Ishikawa (cell line): ENCODE results near the gene ERVMER34-1.

Source experiments
- CEBPB ChIP-seq: IDR thresholded peaks from 2 replicates; pipeline ENCODE4 v1.6.1; 2012
- CREB1 ChIP-seq: IDR thresholded peaks from 2 replicates; pipeline ENCODE4 v1.6.1; 2012; ENCODE audit warnings: low read depth
- EGR1 ChIP-seq: IDR thresholded peaks from 2 replicates; pipeline ENCODE4 v1.6.1; 2012
- EP300 ChIP-seq: IDR thresholded peaks from 2 replicates; pipeline ENCODE4 v1.6.1; 2012; ENCODE audit warnings: borderline replicate concordance
- FOXM1 ChIP-seq: IDR thresholded peaks from 2 replicates; pipeline ENCODE4 v1.6.1; 2012; ENCODE audit warnings: low read depth, borderline replicate concordance
- NFIC ChIP-seq: IDR thresholded peaks from 2 replicates; pipeline ENCODE4 v1.6.1; 2012
- RAD21 ChIP-seq: IDR thresholded peaks from 2 replicates; pipeline ENCODE4 v1.6.1; 2012; ENCODE audit warnings: low read depth
- TAF1 ChIP-seq: IDR thresholded peaks from 2 replicates; pipeline ENCODE4 v1.6.1; 2012; ENCODE audit warnings: low read depth, mild to moderate bottlenecking
- TCF12 ChIP-seq: IDR thresholded peaks from 2 replicates; pipeline ENCODE4 v1.6.1; 2012; ENCODE audit warnings: low read depth
- TEAD4 ChIP-seq: IDR thresholded peaks from 2 replicates; pipeline ENCODE4 v1.6.1; 2012
- YY1 ChIP-seq: IDR thresholded peaks from 2 replicates; pipeline ENCODE4 v1.6.1; 2012; ENCODE audit warnings: low read depth
- ZBTB7A ChIP-seq: IDR thresholded peaks from 2 replicates; pipeline ENCODE4 v1.6.1; 2012; ENCODE audit warnings: low read depth
- TF ChIP-seq, protein P1 (sequence below): IDR thresholded peaks from 2 replicates; pipeline ENCODE4 v1.6.1; 2012; ENCODE audit warnings: low read depth, mild to moderate bottlenecking
- TF ChIP-seq, protein P2 (sequence below): IDR thresholded peaks from 2 replicates; pipeline ENCODE4 v1.6.1; 2012
- TF ChIP-seq, protein P3 (sequence below): IDR thresholded peaks from 2 replicates; pipeline ENCODE4 v1.6.1; 2012

The ERVMER34-1 gene, protein sequence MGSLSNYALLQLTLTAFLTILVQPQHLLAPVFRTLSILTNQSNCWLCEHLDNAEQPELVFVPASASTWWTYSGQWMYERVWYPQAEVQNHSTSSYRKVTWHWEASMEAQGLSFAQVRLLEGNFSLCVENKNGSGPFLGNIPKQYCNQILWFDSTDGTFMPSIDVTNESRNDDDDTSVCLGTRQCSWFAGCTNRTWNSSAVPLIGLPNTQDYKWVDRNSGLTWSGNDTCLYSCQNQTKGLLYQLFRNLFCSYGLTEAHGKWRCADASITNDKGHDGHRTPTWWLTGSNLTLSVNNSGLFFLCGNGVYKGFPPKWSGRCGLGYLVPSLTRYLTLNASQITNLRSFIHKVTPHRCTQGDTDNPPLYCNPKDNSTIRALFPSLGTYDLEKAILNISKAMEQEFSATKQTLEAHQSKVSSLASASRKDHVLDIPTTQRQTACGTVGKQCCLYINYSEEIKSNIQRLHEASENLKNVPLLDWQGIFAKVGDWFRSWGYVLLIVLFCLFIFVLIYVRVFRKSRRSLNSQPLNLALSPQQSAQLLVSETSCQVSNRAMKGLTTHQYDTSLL

DNA sequence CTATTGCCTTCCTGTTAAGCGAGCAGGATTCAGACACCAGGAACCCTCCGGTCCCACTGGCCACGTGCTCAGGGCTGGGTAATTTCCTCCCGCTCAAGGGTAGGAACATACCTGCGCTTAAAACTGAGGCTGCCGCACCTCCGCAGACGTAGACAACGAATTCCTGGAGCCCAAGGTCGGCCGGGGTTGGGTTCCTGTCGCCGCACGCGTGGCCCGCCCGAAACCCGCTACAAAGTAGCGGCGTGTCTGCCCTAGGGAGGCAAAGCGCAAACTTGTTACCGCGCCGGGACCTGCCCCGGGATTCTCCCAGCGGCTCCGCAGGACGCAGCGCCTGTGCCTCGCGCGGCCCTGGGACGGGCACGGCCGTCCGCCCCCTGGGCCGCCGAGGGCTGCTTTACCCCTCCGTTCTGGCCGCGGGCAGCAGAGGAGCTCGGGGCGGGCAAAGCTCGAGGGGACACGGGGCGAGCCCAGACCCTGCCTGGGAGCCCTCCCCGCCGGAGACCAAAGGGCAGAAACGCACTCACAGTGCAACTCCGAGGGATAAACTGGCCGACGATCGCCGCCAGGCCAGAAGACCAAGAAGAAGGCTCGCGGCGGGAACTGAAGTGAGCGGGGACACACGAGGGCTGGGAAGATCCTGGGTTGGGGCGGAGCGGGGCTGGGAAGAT is at the start of gene ERVMER34-1:
ERVMER34-1 (minus strand) TSS at position 607 of the 668 bp plus-strand sequence. CDS start 5,905 bp downstream, outside the sequence.
- TF ChIP-seq, protein P1, sequence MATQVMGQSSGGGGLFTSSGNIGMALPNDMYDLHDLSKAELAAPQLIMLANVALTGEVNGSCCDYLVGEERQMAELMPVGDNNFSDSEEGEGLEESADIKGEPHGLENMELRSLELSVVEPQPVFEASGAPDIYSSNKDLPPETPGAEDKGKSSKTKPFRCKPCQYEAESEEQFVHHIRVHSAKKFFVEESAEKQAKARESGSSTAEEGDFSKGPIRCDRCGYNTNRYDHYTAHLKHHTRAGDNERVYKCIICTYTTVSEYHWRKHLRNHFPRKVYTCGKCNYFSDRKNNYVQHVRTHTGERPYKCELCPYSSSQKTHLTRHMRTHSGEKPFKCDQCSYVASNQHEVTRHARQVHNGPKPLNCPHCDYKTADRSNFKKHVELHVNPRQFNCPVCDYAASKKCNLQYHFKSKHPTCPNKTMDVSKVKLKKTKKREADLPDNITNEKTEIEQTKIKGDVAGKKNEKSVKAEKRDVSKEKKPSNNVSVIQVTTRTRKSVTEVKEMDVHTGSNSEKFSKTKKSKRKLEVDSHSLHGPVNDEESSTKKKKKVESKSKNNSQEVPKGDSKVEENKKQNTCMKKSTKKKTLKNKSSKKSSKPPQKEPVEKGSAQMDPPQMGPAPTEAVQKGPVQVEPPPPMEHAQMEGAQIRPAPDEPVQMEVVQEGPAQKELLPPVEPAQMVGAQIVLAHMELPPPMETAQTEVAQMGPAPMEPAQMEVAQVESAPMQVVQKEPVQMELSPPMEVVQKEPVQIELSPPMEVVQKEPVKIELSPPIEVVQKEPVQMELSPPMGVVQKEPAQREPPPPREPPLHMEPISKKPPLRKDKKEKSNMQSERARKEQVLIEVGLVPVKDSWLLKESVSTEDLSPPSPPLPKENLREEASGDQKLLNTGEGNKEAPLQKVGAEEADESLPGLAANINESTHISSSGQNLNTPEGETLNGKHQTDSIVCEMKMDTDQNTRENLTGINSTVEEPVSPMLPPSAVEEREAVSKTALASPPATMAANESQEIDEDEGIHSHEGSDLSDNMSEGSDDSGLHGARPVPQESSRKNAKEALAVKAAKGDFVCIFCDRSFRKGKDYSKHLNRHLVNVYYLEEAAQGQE, result no peak
- TF ChIP-seq YY1, result no peak
- no peak for TF ChIP-seq EP300
- TF ChIP-seq ZBTB7A, result 0 out of 2 replicates have a peak, but pooled peaks have one; percentile 37
- TF ChIP-seq, protein P2, sequence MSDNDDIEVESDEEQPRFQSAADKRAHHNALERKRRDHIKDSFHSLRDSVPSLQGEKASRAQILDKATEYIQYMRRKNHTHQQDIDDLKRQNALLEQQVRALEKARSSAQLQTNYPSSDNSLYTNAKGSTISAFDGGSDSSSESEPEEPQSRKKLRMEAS, result peak; percentile 19; the same call in 1 of the 2 replicates
- no peak for TF ChIP-seq RAD21
- no peak; the same call in 1 of the 2 replicates for TF ChIP-seq TCF12
- no peak for TF ChIP-seq TAF1
- no peak for TF ChIP-seq CEBPB
- TF ChIP-seq TEAD4, result no peak
- TF ChIP-seq FOXM1, result no peak
- TF ChIP-seq, protein P3, sequence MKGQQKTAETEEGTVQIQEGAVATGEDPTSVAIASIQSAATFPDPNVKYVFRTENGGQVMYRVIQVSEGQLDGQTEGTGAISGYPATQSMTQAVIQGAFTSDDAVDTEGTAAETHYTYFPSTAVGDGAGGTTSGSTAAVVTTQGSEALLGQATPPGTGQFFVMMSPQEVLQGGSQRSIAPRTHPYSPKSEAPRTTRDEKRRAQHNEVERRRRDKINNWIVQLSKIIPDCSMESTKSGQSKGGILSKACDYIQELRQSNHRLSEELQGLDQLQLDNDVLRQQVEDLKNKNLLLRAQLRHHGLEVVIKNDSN, result no peak
- TF ChIP-seq CREB1, result no peak
- no peak for TF ChIP-seq NFIC
- TF ChIP-seq EGR1, result no peak

DNA sequence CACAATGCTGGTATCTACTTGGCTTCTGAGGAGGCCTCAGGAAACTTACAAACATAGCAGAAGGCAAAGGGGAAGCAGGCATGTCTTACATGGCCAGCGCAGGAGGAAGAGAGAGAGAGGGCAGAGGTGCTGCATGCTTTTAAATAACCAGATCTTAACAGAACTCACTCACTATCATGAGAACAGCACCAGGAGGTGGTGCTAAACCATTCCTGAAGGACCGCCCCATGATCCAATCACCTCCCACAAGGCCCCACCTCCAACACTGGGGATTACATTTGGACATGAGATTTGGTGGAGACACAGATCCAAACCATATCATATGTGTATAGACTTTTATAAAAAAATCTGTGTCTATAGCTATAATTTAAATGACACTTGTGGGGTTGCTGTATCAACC is 48.6 kb upstream of the ERVMER34-1 start:
- TF ChIP-seq RAD21 (no peak), CREB1 (no peak), EP300 (no peak), TAF1 (no peak), YY1 (no peak), TEAD4 (no peak), NFIC (no peak), EGR1 (no peak)
- TF ChIP-seq, protein P3, result no peak
- TF ChIP-seq, protein P2, result no peak

DNA sequence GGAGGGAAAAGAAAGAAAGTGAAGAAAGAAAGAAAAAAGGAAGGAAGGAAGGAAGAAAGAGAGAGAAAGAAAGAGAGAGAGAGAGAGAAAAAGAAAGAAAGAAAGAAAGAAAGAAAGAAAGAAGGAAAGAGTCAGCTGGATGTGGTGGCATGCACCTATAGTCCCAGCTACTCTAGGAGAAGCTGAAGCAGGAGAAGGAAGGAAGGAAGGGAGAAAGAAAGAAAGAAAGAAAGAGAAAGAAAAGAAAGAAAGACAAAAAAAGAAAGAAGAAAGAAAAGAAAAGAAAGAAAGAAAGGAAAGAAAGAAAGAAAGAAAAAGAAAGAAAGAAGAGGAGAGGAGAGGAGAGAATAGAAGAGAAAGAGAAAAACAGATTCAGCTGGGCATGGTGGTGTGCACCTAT is 44.3 kb upstream of the ERVMER34-1 start:
- TF ChIP-seq TAF1, result no peak
- TF ChIP-seq ZBTB7A, result no peak
- TF ChIP-seq RAD21, result no peak
- TF ChIP-seq CEBPB, result no peak
- TF ChIP-seq EGR1, result no peak
- no peak for TF ChIP-seq YY1
- no peak for TF ChIP-seq TEAD4
- no peak for TF ChIP-seq NFIC
- no peak for TF ChIP-seq CREB1
- TF ChIP-seq, protein P1, result no peak
- TF ChIP-seq, protein P2, result no peak
- no peak for TF ChIP-seq EP300

DNA sequence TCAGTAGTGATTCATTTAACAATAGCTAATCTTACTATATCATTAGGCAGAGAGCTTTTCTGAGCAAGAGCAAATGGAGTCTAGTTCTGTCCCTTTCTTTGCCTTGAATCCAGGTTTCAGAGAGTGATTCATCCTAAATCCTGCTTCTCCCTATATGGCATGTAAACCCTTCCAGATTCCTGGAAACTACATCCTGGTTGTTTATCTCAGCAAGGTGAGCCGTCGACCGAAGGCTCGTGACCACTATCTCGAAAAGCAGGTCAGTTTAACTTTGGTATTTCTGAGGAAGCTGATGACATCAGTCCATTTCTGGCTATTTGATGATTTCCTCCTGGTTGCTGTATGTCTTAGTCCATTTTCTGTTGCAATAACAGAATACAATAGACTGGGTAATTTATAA is 40.7 kb upstream of the ERVMER34-1 start:
- TF ChIP-seq, protein P1, result no peak
- TF ChIP-seq EP300 (no peak), YY1 (no peak), FOXM1 (no peak), CEBPB (no peak), TAF1 (no peak), CREB1 (no peak), NFIC (no peak), EGR1 (no peak), TCF12 (no peak)
- TF ChIP-seq, protein P2, result no peak
